AG09319 (cell line): ENCODE results near the gene GON7.
"Not testable (repeated sequence)": the region's sequence is repeated elsewhere in the genome, so short reads cannot be mapped to it uniquely, and the experiment has no call there.

Source experiments
- DNase-seq: peaks from one replicate; pipeline ENCODE4 v3.0.0-alpha.2; 2010; ENCODE audit warnings: low read depth; ENCODE audit errors: extremely low read depth
- TF ChIP-seq, protein P1 (sequence below): IDR thresholded peaks from 2 replicates; pipeline ENCODE4 v1.5.1; 2011; ENCODE audit warnings: low read depth, mild to moderate bottlenecking, inconsistent platforms, low read length, moderate library complexity

The GON7 gene

GRCh38 chr14:93160353-93160801, 46.5 kb downstream of the GON7 start:
- TF ChIP-seq, protein P1, sequence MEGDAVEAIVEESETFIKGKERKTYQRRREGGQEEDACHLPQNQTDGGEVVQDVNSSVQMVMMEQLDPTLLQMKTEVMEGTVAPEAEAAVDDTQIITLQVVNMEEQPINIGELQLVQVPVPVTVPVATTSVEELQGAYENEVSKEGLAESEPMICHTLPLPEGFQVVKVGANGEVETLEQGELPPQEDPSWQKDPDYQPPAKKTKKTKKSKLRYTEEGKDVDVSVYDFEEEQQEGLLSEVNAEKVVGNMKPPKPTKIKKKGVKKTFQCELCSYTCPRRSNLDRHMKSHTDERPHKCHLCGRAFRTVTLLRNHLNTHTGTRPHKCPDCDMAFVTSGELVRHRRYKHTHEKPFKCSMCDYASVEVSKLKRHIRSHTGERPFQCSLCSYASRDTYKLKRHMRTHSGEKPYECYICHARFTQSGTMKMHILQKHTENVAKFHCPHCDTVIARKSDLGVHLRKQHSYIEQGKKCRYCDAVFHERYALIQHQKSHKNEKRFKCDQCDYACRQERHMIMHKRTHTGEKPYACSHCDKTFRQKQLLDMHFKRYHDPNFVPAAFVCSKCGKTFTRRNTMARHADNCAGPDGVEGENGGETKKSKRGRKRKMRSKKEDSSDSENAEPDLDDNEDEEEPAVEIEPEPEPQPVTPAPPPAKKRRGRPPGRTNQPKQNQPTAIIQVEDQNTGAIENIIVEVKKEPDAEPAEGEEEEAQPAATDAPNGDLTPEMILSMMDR = peak; percentile 33
- DNase-seq = no peak

DNA sequence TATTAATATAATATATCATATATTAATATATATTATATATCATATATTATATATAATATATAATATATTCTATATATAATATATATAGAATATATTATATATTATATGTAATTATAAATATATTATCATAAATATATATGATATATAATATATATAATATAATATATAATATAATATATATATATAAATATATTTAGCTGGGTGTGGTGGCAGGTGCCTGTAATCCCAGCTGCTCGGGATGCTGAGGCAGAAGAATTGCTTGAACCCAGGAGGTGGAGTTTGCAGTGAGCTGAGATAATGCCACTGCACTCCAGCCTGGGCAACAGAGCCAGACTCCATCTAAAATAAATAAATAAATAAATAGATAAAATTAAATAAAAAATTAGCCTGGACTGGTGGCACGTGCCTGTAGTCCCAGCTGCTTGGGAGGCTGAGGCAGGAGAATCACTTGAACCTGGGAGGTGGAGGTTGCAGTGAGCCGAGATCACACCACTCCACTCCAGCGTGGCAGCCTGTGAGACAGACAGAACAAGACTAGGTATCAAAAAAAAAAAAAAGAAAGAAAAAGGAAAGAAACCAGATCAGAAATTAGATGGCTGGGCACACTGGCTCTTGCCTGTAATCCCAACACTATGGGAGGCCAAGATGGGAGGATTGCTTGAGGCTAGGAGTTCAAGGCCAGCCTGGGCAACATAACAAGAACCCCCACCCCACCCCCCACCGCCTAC, 47.1 kb downstream of the GON7 start:
- DNase-seq = not testable (repeated sequence)

- DNase-seq = not testable (repeated sequence)
These were observed 48.5 kb downstream of the GON7 start for GRCh38 chr14:93158349-93158748.

- no peak for DNase-seq
- TF ChIP-seq, protein P1 = no peak
These were observed 50.0 kb downstream of the GON7 start for GRCh38 chr14:93156693-93157369.

GRCh38 chr14:93155667-93156066, 51.2 kb downstream of the GON7 start:
- DNase-seq = no peak
- TF ChIP-seq, protein P1 = no peak

DNA sequence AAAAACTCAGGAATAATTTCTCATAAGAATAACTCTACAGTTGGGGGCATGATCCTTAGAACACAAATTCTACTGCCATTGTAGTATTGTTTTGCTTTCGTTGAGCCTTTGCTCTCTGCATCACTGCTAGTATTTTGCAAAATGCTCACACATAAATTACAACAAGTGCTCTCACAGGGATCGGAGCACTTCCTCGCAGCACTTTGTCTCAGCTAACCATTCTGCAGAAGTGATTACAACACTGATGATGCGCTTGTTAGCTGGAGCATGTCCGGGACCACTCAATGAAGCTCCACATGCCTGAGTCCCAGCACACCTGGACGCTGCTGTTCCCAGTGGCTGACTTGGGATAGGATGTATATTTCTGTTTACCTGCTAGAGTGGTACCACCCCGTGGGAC, 53.7 kb downstream of the GON7 start:
- TF ChIP-seq, protein P1 = no peak
- DNase-seq = no peak
